B cell (primary cell): ENCODE measurements around the gene PALM. TPM values are rescaled to one million over a fixed set of nuclear protein-coding genes. Genes with fewer than 3 reads are reported as not detected.

Experiments
- ATAC-seq: fragments of 200-7000 bp; cut with Tn5 transposase; one replicate; pipeline ENCODE4 v1.10.0; 2021; ENCODE audit warnings: low read depth, mild to moderate bottlenecking, moderate number of reproducible peaks, moderate library complexity
- CTCF ChIA-PET: fragments of 350-600 bp; sonication (Branson Sonifier 250); formaldehyde crosslinking; loops from one replicate; lab custom pipeline; 2021; ENCODE audit warnings: antibody characterized with exemption, inconsistent platforms; lab: Charles Lee
- POLR2A ChIA-PET: fragments of 350-600 bp; sonication (Branson Sonifier 250); formaldehyde crosslinking; loops from one replicate; lab custom pipeline; 2021; ENCODE audit warnings: antibody characterized with exemption; lab: Charles Lee
- DNase-seq: peaks from one replicate; pipeline ENCODE4 v3.0.0; 2013
- H2AFZ ChIP-seq: 2 replicates; pipeline ENCODE4 v1.6.1; 2012; ENCODE audit warnings: mild to moderate bottlenecking, low read depth, low read length; ENCODE audit not compliant: insufficient read depth, poor library complexity, severe bottlenecking
- H3K27ac ChIP-seq, 2 donors: 1 replicate in 1 of 2; 2 replicates in 1 of 2; pipeline ENCODE4 v1.5.1; 2012 to 2013; ENCODE audit warnings: low read length in 2 of 2, mild to moderate bottlenecking in 2 of 2, moderate library complexity in 1 of 2
- H3K27me3 ChIP-seq, 4 experiments: fragments of 200-600 bp in 1 of 4; sonication (generic) in 1 of 4; replicated peaks in 1 of 4; 1 replicate in 2 of 4; 2 replicates in 2 of 4; pipeline versions ENCODE4 v1.6.1 to v1.7.0; 2013 to 2016; ENCODE audit warnings: low read length in 3 of 4, mild to moderate bottlenecking in 2 of 4, mixed read lengths in 1 of 4, moderate library complexity in 1 of 4; ENCODE audit not compliant: insufficient read depth in 4 of 4, control insufficient read depth in 3 of 4; ENCODE audit errors: control extremely low read depth in 1 of 4
- H3K36me3 ChIP-seq, 2 experiments: replicated peaks in 1 of 2; 1 replicate in 1 of 2; 2 replicates in 1 of 2; pipeline versions ENCODE4 v1.6.1 to v1.7.1; 2013; ENCODE audit warnings: low read length in 1 of 2; ENCODE audit not compliant: insufficient read depth in 2 of 2, control insufficient read depth in 1 of 2; ENCODE audit errors: control extremely low read depth in 1 of 2, extremely low read depth in 1 of 2
- H3K4me1 ChIP-seq, 2 donors: fragments of 200-600 bp in 1 of 2; sonication (generic) in 1 of 2; 1 replicate in 1 of 2; 2 replicates in 1 of 2; pipeline versions ENCODE4 v1.5.1 to v1.6.1; 2013 to 2017; ENCODE audit warnings: low read length in 2 of 2; ENCODE audit not compliant: control insufficient read depth in 2 of 2, insufficient read depth in 2 of 2
- H3K4me2 ChIP-seq: replicated peaks from 2 replicates; pipeline ENCODE3; 2012; ENCODE audit warnings: mild to moderate bottlenecking, low read depth, low read length; ENCODE audit not compliant: poor library complexity, severe bottlenecking
- H3K4me3 ChIP-seq, 5 experiments: fragments of 200-600 bp in 1 of 5; sonication (generic) in 1 of 5; 1 replicate in 3 of 5; 2 replicates in 2 of 5; pipeline versions ENCODE4 v1.5.1 to v1.7.0; 2011 to 2016; ENCODE audit warnings: low read length in 4 of 5, mild to moderate bottlenecking in 4 of 5, low read depth in 2 of 5, control low read depth in 1 of 5, moderate library complexity in 1 of 5; ENCODE audit not compliant: insufficient read depth in 1 of 5; ENCODE audit errors: control extremely low read depth in 1 of 5, extremely low read depth in 1 of 5
- H3K79me2 ChIP-seq: fragments of 200-600 bp; sonication (generic); one replicate; pipeline ENCODE4 v1.6.0; 2016; ENCODE audit warnings: low read length; ENCODE audit not compliant: control insufficient read depth, insufficient read depth
- H3K9ac ChIP-seq: fragments of 200-600 bp; sonication (generic); 2 replicates; pipeline ENCODE4 v1.6.1; 2017; ENCODE audit warnings: mild to moderate bottlenecking, low read length, moderate library complexity
- H3K9me3 ChIP-seq, 3 donors: one replicate each; pipeline versions ENCODE4 v1.6.1 to v1.7.1; 2013; ENCODE audit warnings: low read length in 2 of 3; ENCODE audit not compliant: control insufficient read depth in 2 of 3, insufficient read depth in 1 of 3; ENCODE audit errors: control extremely low read depth in 1 of 3
- H4K20me1 ChIP-seq: 2 replicates; pipeline ENCODE4 v1.6.0; 2012; ENCODE audit warnings: mild to moderate bottlenecking, low read length; ENCODE audit not compliant: insufficient read depth, control insufficient read depth, poor library complexity, severe bottlenecking
- H3K27ac Mint-ChIP-seq: one replicate; pipeline ENCODE4 v1.8.0; 2021; ENCODE audit warnings: mixed read lengths
- H3K27me3 Mint-ChIP-seq: one replicate; pipeline ENCODE4 v1.8.0; 2021; ENCODE audit warnings: mixed read lengths
- H3K4me1 Mint-ChIP-seq: one replicate; pipeline ENCODE4 v1.8.0; 2021; ENCODE audit warnings: mixed read lengths
- H3K4me3 Mint-ChIP-seq: one replicate; pipeline ENCODE4 v1.8.0; 2021; ENCODE audit warnings: mixed read lengths
- H3K9me3 Mint-ChIP-seq: one replicate; pipeline ENCODE4 v1.8.0; 2022; ENCODE audit warnings: mixed read lengths; ENCODE audit not compliant: insufficient read depth
- CTCF ChIP-seq: fragments of 200-600 bp; IDR thresholded peaks from one replicate; pipeline ENCODE4 v1.8.0; 2022; ENCODE audit warnings: antibody characterized with exemption, mild to moderate bottlenecking
- EZH2 ChIP-seq: IDR thresholded peaks from 2 replicates; pipeline ENCODE4 v1.6.1; 2012; ENCODE audit warnings: borderline replicate concordance, low read depth, mild to moderate bottlenecking, moderate library complexity, low read length; ENCODE audit not compliant: insufficient read depth, poor library complexity, severe bottlenecking
- WGBS: methylation state at CpG from one replicate; pipeline ENCODE4 v1.1.5; 2013; ENCODE audit warnings: missing lambda C conversion rate; ENCODE audit not compliant: insufficient coverage; 5-methylcytosine and 5-hydroxymethylcytosine counted together
- intact Hi-C: fragments of 100-400 bp; cut with micrococcal nuclease; formaldehyde crosslinking; loops from one replicate; pipeline ENCODE4 v1.10.0; 2022
- polyA plus RNA-seq: library from polyadenylated mRNA; depleted of rRNA; stranded (reverse); fragments of >200 nt; gene quantifications from 2 replicates; pipeline ENCODE4 v1.2.3, GENCODE V29; 2012
- total RNA-seq, 2 donors: library from RNA; stranded (reverse); fragments of 120-200 nt in 1 of 2; gene quantifications; 1 replicate in 1 of 2; 2 replicates in 1 of 2; pipeline versions ENCODE4 v1.2.3 to v1.2.4, GENCODE V29; 2013 to 2022

Gene PALM
- total and polyA plus RNA-seq, 2 donors (not counting 1 experiment from before 2014, with no cell fraction given): 0.15 TPM; not detected in 1

- Histone ChIP-seq H4K20me1 (no peaks in the 10 kb centered on the region), H3K4me1 (no peaks in the 10 kb centered on the region), H3K9ac (no peak overlapping the region), H3K9me3 (peaks cover 0 to 4% (median 0%) of the 10 kb centered on the region in 3 donors), H3K4me2 (no peak overlapping the region), H2AFZ (no peak overlapping the region), H3K27ac (no peak overlapping the region), H3K27me3 (peaks cover 0 to 6% (median 0%) of the 10 kb centered on the region in 4 experiments), H3K79me2 (no peaks in the 10 kb centered on the region), H3K36me3 (no peaks in the 10 kb centered on the region), H3K4me3 (no peak overlapping the region)
- DNase-seq: no peak
- H3K4me3 Mint-ChIP-seq: no peak overlapping the region
- CTCF ChIA-PET: no interaction called here
- no peak overlapping the region for H3K27ac Mint-ChIP-seq
- H3K9me3 Mint-ChIP-seq: no peaks in the 10 kb centered on the region
- TF ChIP-seq CTCF: no peak
- TF ChIP-seq EZH2: no peak
- H3K27me3 Mint-ChIP-seq: no peaks in the 10 kb centered on the region
- WGBS: 92% methylated on average over 15 of the region's 15 CpGs
- no peaks in the 10 kb centered on the region for H3K4me1 Mint-ChIP-seq
- ATAC-seq: no peak
- intact Hi-C loops: no loop called here
- POLR2A ChIA-PET: no interaction called here
Measured at GRCh38 chr19:780935-781334, 72.2 kb downstream of the PALM start.

DNA sequence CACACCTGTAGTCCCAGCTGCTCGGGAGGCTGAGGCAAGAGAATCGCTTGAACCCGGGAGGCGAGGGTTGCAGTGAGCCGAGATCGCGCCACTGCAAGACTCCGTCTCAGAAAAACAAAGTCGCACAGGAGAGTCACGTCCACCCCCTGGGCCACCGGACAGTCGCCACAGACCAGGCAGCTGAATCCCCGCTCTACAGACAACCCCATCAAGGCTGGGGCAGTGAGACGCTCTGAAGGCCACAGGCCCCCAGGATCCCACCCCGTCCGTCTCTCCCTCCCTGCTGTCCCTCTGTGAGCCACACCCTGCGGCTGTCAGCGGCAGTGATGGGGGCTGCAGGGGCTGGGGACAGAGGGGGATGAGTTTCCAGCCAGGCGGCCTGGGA, 73.1 kb downstream of the PALM start:
- TF ChIP-seq CTCF: no peak
- TF ChIP-seq EZH2: no peak
- WGBS: 95% methylated on average over 14 of the region's 19 CpGs
- H3K9ac ChIP-seq: no peak overlapping the region
- H3K4me1 Mint-ChIP-seq: no peaks in the 10 kb centered on the region
- H3K27me3 Mint-ChIP-seq: no peaks in the 10 kb centered on the region
- no peaks in the 10 kb centered on the region for H3K79me2 ChIP-seq
- POLR2A ChIA-PET: no interaction called here
- H3K4me3 ChIP-seq: no peak overlapping the region
- H3K27me3 ChIP-seq: peaks cover 0 to 6% (median 0%) of the 10 kb centered on the region in 4 experiments
- H2AFZ ChIP-seq: no peak overlapping the region
- no peak overlapping the region for H3K27ac Mint-ChIP-seq
- CTCF ChIA-PET: no interaction called here
- no peak overlapping the region for H3K4me2 ChIP-seq
- H3K4me1 ChIP-seq: no peaks in the 10 kb centered on the region
- H3K27ac ChIP-seq: no peak overlapping the region
- intact Hi-C loops: no loop called here
- no peaks in the 10 kb centered on the region for H4K20me1 ChIP-seq
- no peaks in the 10 kb centered on the region for H3K9me3 Mint-ChIP-seq
- ATAC-seq: no peak
- no peaks in the 10 kb centered on the region for H3K36me3 ChIP-seq
- H3K9me3 ChIP-seq: peaks cover 0 to 4% (median 0%) of the 10 kb centered on the region in 3 donors
- no peak for DNase-seq
- H3K4me3 Mint-ChIP-seq: no peak overlapping the region
